Stimulated activated CD8-positive, alpha-beta memory T cell treated with anti-CD3 and anti-CD28 coated beads, Interleukin-12 subunit alpha, Interleukin-12 subunit beta, amount 100 ng/mL, for 1 hour (primary cell): ENCODE measurements around the gene MGMT.

Experiments used
- DNase-seq: peaks from one replicate; pipeline ENCODE4 v3.0.0-alpha.2; 2020; ENCODE audit warnings: low read depth

Gene MGMT

GRCh38 chr10:129740532-129741279, 273.7 kb downstream of the MGMT start:
- DNase-seq: no peak

DNA sequence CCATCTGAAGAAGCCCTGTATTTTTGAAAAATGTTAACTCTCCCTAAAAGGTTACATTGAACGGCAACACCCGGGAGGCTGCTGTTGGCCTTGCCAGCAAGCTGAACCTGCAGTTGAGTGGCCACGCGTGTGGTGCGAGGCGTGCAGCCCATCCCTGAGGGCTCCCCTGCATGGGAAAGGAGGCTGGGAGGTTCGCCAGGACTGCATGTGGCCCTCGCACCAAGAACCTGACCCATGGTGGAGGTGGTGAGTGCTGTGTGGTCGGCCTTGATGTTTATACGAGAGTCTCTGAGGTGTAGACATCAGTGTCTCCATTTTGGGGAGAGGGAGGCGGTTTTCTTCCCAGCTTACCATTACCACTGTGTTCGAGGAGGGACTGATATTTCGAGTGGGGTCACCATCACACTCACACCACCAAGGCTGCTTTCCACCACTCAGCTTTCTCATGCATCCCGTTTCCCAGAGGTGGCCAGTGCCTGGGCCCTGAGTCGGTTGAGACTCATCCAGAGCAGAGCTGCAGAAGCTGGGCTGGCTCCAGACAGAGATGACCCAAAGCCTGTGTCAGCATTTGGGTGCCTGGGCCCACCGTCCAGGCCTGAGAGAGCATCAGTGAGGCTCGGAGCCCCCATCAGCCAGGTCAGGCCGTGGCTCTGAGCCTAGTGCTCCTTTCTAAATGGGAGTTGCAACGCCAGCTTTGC, 274.4 kb downstream of the MGMT start:
- DNase-seq: no peak

- DNase-seq: no peak
These were observed 275.1 kb downstream of the MGMT start for GRCh38 chr10:129741978-129742741.

DNA sequence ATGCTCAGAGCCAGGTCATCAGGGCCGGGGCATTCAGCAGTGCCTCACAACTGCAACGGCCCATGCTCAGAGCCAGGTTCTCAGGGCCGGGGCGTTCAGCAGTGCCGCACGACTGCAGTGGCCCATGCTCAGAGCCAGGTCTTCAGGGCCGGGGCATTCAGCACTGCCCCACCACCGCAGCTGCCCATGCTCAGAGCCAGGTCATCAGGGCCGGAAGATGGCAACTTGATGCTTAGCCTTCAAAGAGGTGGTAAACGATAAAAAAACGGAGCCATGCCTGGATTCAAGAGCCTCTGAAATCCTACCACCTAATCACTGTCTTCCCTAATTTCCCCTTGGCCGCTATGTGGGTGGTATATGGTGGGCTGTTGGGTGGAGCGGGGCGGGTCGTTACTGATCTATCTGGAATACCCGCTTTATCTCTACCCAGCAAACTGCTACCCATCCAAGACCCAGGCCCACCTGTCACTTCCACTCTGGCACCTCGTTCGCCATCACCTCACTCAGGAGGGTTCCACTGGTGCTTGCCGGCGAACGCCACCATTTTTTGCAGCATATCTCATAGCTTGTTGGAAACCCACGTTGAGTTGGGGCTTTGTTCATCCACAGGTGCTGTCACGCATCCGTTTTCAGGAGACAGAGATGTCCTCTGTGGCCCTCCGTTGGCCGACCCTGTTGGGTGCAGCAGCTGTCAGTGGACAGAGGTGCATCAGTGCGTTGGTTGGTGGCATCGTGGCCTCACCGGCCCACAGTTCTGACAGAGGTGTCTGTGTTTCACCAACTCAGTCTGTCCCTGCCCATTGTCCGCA, 275.9 kb downstream of the MGMT start:
- no peak for DNase-seq

DNA sequence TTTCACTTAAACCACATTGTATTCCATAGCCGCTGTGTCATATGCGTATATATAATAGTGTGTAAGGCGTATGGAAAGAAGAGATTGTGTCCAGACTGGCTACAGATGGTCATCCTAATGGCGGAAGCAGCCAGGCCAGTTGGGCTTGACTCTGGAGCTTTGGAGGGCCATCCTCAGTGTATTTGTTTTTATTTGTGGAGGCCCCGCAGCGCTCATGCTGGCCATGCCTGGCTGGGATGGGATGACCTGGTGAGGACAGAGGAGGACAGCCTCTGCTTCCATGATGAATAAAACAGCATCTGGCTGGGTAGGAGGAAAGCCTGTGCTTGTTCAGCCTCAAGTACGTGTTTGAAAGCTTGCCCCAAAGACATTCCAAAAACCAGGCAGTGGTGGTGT, 276.7 kb downstream of the MGMT start:
- DNase-seq: no peak

DNA sequence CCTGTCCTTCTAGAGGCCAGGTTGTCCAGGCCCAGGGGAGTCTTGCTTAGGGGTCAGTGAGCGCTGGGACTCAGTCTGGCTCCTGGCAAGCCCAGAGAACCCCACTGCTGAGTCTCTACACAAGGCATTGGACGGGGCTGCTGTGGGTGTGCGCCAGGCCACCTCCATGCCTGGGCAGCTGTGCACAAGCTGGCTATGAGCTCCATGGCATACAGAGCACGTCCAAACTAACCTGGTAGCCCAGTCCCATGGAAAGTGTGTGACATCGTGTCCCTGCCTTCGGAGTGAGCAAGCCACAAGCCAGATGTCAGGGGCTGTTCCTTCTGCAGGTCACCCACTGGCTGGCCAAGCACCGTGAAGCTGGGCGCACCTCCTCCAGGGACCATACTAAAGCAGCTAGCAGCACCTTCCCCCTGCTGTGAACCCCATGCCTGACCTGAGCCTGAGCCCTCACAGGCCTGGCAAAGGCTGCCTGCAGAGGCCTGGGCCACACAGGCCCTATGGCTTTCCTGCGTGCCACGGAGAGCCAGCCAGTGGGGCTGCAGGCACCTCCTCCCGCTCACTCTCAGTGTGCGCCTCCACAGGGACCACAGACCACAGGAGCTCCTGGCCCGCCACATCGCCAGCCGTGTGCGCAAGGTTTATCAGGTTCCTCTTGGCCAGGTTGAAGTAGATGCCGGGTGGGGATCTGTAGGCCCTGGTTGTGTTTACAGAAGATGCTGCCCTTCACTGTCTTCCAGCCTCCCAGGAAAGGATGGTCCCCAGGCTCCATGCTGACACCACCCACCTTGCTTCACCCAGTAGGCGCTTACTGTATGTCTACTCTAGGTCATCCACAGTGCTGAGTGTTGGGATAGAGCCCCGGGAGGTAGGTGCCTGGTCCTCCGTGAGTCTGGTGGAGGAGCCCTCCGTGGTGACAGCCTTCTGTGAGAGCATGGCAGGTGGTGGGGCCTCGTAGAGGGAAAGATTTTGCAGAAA, 277.4 kb downstream of the MGMT start:
- DNase-seq: no peak

GRCh38 chr10:129745186-129745750, 278.2 kb downstream of the MGMT start:
- DNase-seq: no peak

- no peak for DNase-seq
These were observed 287.4 kb downstream of the MGMT start for GRCh38 chr10:129754211-129755050.

- DNase-seq: no peak
These were observed 288.1 kb downstream of the MGMT start for GRCh38 chr10:129755158-129755591.

- DNase-seq: no peak
These were observed 288.6 kb downstream of the MGMT start for GRCh38 chr10:129755621-129756020.

DNA sequence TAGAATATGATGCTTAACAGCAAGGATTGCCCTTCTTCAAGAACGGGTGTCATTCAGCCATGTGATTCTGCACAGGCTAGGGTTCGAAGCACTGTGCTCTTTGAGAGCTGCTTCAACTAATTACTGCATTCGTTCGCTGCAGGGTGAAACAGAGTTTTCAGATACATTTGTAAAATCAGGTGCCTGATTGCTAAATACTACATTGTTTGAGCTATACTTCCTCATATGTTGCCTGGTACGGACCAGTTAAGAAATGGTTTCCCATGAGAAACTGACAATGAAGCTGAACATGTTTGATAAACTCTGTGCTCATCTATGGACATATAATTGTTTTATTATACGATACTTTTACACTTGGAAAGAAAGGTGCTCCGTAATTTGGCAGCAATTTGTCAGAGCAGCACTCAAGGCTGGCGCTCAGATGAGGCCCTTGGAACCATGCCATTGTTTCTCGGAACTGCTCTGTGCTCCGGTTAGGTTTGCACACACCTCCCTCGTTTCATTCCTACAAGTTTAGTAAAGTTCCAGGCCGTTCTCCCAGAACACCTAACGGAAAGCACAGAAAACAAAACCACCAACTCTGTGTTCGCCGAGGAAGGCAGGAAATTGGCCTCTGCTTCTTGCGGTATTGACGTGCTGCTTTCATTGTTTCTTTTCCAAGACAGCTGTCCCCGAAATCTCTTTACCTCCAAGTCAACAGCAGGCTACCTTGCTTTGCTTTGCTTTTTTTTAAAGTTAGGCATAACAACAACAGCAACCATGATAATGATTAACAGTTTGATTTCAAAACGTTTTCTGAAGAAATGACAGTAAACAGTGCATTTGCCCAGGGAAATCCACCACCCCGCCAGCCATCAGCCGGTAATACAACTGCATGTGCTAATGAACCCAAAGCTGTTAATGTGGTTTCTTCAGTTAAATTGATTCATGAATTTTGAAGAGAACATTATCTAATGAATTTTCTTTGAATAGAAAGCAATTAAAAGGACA, 290.2 kb downstream of the MGMT start:
- DNase-seq: no peak

DNA sequence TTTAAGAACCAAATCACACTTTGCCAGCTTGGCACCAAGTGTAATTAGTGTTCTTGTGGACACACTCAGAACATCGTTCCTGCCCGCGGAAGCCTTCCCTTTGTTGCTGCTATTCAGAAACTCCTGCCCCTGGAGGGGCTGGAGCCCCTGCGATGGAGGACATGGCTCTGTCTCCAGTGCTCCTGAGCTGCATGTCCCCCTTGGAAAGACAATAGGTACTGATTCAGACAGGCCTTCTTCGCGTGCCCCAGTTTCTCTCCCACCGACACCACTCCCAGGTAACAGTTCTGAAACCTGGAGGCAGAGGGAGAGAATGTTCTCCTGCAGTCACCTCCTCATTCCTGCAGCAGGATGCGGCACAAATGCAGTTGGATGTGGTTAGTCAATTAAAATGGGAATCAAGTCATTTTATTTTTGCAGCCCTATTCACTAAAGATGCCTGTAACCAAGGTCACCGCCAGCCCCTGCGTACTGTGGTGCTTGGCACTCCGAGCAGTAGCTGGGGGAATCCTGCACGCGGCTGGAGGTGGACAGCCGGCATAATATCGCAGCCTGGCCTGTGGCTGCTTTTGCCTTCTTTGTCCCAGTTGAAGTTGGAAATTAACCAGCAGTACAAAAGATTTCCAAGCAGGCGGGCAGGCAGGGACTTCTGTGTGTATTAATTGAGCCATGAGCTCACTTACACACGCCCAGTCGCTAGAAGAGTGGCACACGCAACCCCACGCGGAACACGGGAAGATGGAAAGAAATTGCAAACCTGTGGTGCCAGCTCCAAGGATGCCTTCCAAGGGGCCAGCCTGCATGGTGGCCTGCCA, 291.4 kb downstream of the MGMT start:
- no peak for DNase-seq

DNA sequence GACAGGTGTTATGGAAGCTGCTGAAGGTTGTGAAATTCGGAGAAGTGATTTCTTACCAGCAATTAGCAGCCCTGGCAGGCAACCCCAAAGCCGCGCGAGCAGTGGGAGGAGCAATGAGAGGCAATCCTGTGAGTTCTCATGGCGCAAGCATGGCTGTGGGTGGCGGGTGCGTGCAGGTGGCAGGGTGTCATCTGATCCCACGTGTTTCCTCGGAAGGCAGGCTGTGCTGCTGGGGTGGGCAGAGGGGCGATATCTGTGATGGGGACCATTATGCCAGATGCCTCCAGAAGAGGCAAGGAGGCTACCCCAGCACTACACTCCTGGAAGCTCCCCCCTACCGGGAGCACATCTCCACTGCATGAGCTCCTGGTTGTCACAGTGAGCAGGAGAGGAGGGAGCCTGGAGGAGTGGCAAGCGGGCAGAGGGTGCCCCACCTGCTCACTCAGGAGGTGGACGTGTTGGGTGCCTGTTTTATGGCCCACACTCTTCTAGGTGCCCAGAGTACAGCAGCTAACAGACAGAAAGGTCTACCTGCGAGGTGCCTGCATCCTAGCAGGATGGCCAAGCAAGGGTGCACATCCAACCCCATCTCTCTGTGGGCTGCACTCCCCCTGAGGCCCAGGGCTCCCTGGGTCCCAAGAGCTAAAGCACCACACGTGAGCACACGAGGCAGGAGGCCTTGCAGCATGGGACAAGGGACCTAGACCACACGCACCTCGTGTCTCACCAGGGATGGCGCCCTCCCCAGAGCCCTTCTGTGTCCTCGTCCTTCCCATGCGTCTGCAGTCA, 292.4 kb downstream of the MGMT start:
- DNase-seq: no peak

- DNase-seq: no peak
These were observed 292.9 kb downstream of the MGMT start for GRCh38 chr10:129760003-129760315.

GRCh38 chr10:129760416-129760815, 293.4 kb downstream of the MGMT start:
- no peak for DNase-seq

- DNase-seq: no peak
These were observed 294.3 kb downstream of the MGMT start for GRCh38 chr10:129761197-129761972.
